PFSK-1 (cell line): ENCODE measurements around the gene GTPBP4.

Experiments used
- FOXP2 ChIP-seq: optimal IDR thresholded peaks from 2 replicates; pipeline ENCODE3; 2011; ENCODE audit warnings: borderline replicate concordance, control low read depth, inconsistent platforms; ENCODE audit not compliant: insufficient read depth; ENCODE audit errors: extremely low read length, extremely low read depth
- SIN3A ChIP-seq: IDR thresholded peaks from 2 replicates; pipeline ENCODE4 v1.6.1; 2012; ENCODE audit warnings: mild to moderate bottlenecking, low read length, moderate library complexity, borderline replicate concordance; ENCODE audit not compliant: insufficient read depth
- TAF1 ChIP-seq: IDR thresholded peaks from 2 replicates; pipeline ENCODE4 v1.6.1; 2012; ENCODE audit warnings: low read length, control low read depth, borderline replicate concordance; ENCODE audit not compliant: insufficient read depth
- TF ChIP-seq, protein P1 (sequence below), 2 experiments: IDR thresholded peaks; 2 replicates each; pipeline versions ENCODE4 v1.6.1 to v1.8.0; 2011 to 2012; ENCODE audit warnings: low read depth in 2 of 2, low read length in 2 of 2, control low read depth in 1 of 2, inconsistent platforms in 1 of 2, mild to moderate bottlenecking in 1 of 2, moderate library complexity in 1 of 2; ENCODE audit not compliant: insufficient read depth in 1 of 2

DNA sequence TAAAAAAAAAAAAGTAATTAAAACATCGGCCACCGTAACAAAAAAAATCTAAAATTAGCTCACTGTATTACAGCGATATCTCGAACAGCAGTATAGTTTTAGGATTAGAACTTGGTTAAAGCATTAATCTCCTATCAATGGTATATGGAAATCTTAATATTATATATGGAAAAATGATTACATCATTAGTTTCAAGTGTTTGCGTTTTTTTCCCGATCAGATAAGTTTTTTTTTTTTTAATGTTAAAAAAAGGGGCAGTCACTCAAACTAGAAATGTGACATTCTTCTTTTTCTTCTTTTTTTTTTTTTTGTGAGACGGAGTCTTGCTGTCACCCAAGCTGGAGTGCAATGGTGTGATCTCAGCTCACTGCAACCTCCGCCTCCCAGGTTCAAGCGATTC, 53.3 kb downstream of the GTPBP4 start:
- TF ChIP-seq, protein P1, sequence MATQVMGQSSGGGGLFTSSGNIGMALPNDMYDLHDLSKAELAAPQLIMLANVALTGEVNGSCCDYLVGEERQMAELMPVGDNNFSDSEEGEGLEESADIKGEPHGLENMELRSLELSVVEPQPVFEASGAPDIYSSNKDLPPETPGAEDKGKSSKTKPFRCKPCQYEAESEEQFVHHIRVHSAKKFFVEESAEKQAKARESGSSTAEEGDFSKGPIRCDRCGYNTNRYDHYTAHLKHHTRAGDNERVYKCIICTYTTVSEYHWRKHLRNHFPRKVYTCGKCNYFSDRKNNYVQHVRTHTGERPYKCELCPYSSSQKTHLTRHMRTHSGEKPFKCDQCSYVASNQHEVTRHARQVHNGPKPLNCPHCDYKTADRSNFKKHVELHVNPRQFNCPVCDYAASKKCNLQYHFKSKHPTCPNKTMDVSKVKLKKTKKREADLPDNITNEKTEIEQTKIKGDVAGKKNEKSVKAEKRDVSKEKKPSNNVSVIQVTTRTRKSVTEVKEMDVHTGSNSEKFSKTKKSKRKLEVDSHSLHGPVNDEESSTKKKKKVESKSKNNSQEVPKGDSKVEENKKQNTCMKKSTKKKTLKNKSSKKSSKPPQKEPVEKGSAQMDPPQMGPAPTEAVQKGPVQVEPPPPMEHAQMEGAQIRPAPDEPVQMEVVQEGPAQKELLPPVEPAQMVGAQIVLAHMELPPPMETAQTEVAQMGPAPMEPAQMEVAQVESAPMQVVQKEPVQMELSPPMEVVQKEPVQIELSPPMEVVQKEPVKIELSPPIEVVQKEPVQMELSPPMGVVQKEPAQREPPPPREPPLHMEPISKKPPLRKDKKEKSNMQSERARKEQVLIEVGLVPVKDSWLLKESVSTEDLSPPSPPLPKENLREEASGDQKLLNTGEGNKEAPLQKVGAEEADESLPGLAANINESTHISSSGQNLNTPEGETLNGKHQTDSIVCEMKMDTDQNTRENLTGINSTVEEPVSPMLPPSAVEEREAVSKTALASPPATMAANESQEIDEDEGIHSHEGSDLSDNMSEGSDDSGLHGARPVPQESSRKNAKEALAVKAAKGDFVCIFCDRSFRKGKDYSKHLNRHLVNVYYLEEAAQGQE (IDR thresholded peaks at IDR 0.05; ENCODE audit: insufficient read depth in 1 of 2, low read depth in 2 of 2, low read length in 2 of 2): no peak
- no peak for TF ChIP-seq TAF1
- TF ChIP-seq SIN3A: no peak
- no peak for TF ChIP-seq FOXP2
